SK-N-SH treated with all-trans-retinoic acid at 6 μM for 48 hours (cell line): ENCODE results near the gene PIGC.

ENCODE experiments used
- ATAC-seq: fragments of 200-7000 bp; cut with Tn5 transposase; 3 replicates; pipeline ENCODE4 v1.9.1; 2020; ENCODE audit warnings: mild to moderate bottlenecking, moderate library complexity
- CSDC2 ChIP-seq: fragments of 250-450 bp; sonication (Bioruptor Pico); IDR thresholded peaks from 2 replicates; pipeline ENCODE4 v1.5.0; 2020; ENCODE audit warnings: mild to moderate bottlenecking, moderate library complexity
- ESRRG ChIP-seq: fragments of 250-450 bp; sonication (Bioruptor Pico); IDR thresholded peaks from 2 replicates; pipeline ENCODE4 v1.6.1; 2021; ENCODE audit warnings: mild to moderate bottlenecking
- GLIS3 ChIP-seq: fragments of 250-450 bp; sonication (Bioruptor Pico); IDR thresholded peaks from 2 replicates; pipeline ENCODE4 v1.5.0; 2020; ENCODE audit warnings: mild to moderate bottlenecking, moderate library complexity
- ISL1 ChIP-seq: fragments of 250-450 bp; sonication (Bioruptor Pico); IDR thresholded peaks from 2 replicates; pipeline ENCODE4 v2.1.2; 2022; ENCODE audit warnings: mild to moderate bottlenecking, moderate library complexity
- PPARA ChIP-seq: fragments of 250-450 bp; sonication (Bioruptor Pico); IDR thresholded peaks from 2 replicates; pipeline ENCODE4 v1.5.0; 2020; ENCODE audit warnings: mild to moderate bottlenecking, borderline replicate concordance
- TCF4 ChIP-seq: fragments of 250-450 bp; sonication (Bioruptor Pico); IDR thresholded peaks from 2 replicates; pipeline ENCODE4 v1.8.0; 2021; ENCODE audit warnings: mild to moderate bottlenecking, moderate library complexity, borderline replicate concordance
- TOX ChIP-seq: fragments of 250-450 bp; sonication (Bioruptor Pico); IDR thresholded peaks from 2 replicates; pipeline ENCODE4 v1.8.0; 2021; ENCODE audit warnings: mild to moderate bottlenecking, moderate library complexity, borderline replicate concordance
- ZFP3 ChIP-seq: fragments of 250-450 bp; sonication (Bioruptor Pico); IDR thresholded peaks from 2 replicates; pipeline ENCODE4 v1.5.0; 2020; ENCODE audit warnings: mild to moderate bottlenecking, moderate library complexity
- ZNF70 ChIP-seq: fragments of 450-650 bp; formaldehyde crosslinking; IDR thresholded peaks from 2 replicates; pipeline ENCODE4 v1.5.0; 2020; ENCODE audit warnings: mild to moderate bottlenecking, moderate library complexity
- ZNF8 ChIP-seq: fragments of 450-650 bp; formaldehyde crosslinking; IDR thresholded peaks from 2 replicates; pipeline ENCODE4 v1.5.0; 2020; ENCODE audit warnings: mild to moderate bottlenecking, moderate library complexity
- TF ChIP-seq, protein P1 (sequence below): fragments of 250-450 bp; sonication (Bioruptor Pico); IDR thresholded peaks from 2 replicates; pipeline ENCODE4 v1.8.0; 2020; ENCODE audit warnings: mild to moderate bottlenecking, moderate library complexity, borderline replicate concordance
- TF ChIP-seq, protein P2 (sequence below): fragments of 250-450 bp; sonication (Bioruptor Pico); IDR thresholded peaks from 2 replicates; pipeline ENCODE4 v1.5.1; 2020; ENCODE audit warnings: low read depth, mild to moderate bottlenecking, moderate library complexity
- TF ChIP-seq, protein P3 (sequence below): fragments of 250-450 bp; sonication (Bioruptor Pico); IDR thresholded peaks from 2 replicates; pipeline ENCODE4 v1.8.0; 2021; ENCODE audit warnings: low read depth, mild to moderate bottlenecking, moderate library complexity, borderline replicate concordance
- TF ChIP-seq, protein P4 (sequence below): fragments of 250-450 bp; sonication (Bioruptor Pico); IDR thresholded peaks from 2 replicates; pipeline ENCODE4 v1.5.1; 2021; ENCODE audit warnings: mild to moderate bottlenecking, moderate library complexity
- TF ChIP-seq, protein P5 (sequence below): fragments of 250-450 bp; sonication (Bioruptor Pico); IDR thresholded peaks from 2 replicates; pipeline ENCODE4 v1.5.0; 2020; ENCODE audit warnings: mild to moderate bottlenecking, moderate library complexity

Gene PIGC

DNA sequence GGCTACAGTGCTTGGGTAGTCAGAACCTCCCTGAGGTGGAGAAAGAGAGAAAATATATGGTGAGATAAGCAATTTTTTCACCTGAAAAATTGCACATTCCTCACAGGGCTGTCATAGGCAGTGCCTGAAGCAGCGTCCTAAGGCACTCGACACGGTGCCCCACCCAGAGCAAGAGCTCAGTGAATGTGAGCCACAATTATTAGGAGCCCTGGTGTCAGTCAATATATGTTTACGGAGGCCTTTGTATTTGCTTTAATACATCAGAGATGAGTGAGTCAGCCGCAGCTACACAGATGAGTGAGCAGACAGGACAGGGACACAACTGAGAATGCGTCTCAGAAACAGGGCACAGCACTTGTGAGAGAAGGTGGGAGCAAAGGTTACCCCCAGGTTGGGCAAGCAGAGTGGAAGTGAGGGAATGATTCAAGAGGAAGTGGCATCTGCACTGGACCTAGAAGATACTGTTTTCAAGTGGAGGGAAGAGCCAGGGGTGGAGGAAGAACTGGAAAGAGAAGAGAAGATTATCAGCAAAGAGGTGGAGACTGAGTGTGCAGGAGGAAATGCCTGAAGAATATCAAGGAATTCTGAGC is 5.2 kb upstream of the PIGC start:
- no peak for ATAC-seq
- no peak for TF ChIP-seq GLIS3 (CRISPR knock-in tag)
- TF ChIP-seq, protein P1, sequence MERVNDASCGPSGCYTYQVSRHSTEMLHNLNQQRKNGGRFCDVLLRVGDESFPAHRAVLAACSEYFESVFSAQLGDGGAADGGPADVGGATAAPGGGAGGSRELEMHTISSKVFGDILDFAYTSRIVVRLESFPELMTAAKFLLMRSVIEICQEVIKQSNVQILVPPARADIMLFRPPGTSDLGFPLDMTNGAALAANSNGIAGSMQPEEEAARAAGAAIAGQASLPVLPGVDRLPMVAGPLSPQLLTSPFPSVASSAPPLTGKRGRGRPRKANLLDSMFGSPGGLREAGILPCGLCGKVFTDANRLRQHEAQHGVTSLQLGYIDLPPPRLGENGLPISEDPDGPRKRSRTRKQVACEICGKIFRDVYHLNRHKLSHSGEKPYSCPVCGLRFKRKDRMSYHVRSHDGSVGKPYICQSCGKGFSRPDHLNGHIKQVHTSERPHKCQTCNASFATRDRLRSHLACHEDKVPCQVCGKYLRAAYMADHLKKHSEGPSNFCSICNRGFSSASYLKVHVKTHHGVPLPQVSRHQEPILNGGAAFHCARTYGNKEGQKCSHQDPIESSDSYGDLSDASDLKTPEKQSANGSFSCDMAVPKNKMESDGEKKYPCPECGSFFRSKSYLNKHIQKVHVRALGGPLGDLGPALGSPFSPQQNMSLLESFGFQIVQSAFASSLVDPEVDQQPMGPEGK (CRISPR knock-in tag): no peak
- no peak for TF ChIP-seq ZNF8 (CRISPR knock-in tag)
- no peak for TF ChIP-seq ZFP3
- TF ChIP-seq, protein P2, sequence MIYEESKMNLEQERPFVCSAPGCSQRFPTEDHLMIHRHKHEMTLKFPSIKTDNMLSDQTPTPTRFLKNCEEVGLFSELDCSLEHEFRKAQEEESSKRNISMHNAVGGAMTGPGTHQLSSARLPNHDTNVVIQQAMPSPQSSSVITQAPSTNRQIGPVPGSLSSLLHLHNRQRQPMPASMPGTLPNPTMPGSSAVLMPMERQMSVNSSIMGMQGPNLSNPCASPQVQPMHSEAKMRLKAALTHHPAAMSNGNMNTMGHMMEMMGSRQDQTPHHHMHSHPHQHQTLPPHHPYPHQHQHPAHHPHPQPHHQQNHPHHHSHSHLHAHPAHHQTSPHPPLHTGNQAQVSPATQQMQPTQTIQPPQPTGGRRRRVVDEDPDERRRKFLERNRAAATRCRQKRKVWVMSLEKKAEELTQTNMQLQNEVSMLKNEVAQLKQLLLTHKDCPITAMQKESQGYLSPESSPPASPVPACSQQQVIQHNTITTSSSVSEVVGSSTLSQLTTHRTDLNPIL (CRISPR knock-in tag): no peak
- TF ChIP-seq ZNF70: no peak
- no peak for TF ChIP-seq ESRRG
- TF ChIP-seq CSDC2 (CRISPR knock-in tag): no peak

DNA sequence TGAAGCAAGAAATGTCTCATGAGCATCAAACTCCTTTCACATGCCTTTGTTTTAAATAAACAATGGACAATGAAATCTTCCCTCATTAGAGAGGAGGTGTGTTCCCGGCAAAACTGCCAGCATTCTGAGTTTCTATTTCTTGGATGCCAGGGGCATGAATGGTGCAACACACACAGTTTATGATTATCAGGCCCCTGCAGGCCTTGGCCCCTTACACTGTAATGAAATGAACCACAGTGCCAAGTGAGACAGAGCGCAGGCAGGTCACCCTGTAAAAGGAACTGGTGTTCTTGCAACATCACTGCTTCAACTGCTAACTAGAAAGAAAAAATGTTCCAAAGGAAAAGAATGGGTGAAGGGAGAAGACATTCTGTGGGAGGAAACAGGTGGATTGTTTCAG is 3.8 kb upstream of the PIGC start:
- TF ChIP-seq, protein P3, sequence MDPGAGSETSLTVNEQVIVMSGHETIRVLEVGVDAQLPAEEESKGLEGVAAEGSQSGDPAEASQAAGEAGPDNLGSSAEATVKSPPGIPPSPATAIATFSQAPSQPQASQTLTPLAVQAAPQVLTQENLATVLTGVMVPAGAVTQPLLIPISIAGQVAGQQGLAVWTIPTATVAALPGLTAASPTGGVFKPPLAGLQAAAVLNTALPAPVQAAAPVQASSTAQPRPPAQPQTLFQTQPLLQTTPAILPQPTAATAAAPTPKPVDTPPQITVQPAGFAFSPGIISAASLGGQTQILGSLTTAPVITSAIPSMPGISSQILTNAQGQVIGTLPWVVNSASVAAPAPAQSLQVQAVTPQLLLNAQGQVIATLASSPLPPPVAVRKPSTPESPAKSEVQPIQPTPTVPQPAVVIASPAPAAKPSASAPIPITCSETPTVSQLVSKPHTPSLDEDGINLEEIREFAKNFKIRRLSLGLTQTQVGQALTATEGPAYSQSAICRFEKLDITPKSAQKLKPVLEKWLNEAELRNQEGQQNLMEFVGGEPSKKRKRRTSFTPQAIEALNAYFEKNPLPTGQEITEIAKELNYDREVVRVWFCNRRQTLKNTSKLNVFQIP (CRISPR knock-in tag): no peak
- TF ChIP-seq PPARA (CRISPR knock-in tag): no peak
- TF ChIP-seq ISL1 (CRISPR knock-in tag): no peak
- TF ChIP-seq ZNF8 (CRISPR knock-in tag): no peak
- TF ChIP-seq, all 23 proteins: peak for 0
- no peak for ATAC-seq

DNA sequence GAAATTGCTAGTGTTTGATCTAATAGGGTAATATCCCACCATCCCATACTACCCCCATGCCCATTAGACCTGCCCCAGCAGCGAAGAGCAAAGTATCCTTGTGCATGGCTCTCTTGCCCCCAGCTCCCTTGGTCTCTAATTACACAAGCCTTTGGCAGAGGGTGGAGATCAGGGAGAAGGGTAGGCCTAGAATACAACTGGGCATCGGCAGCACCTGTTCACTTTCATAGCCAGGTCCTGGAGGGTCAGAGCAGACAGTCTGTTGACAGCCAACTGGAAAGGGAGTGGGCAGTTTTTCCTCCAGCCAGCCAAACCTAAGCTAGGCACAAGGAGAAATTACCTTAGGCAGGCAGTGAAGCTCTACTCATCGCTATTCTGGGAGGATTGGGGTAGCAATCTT is 2.7 kb upstream of the PIGC start:
- no peak for ATAC-seq

DNA sequence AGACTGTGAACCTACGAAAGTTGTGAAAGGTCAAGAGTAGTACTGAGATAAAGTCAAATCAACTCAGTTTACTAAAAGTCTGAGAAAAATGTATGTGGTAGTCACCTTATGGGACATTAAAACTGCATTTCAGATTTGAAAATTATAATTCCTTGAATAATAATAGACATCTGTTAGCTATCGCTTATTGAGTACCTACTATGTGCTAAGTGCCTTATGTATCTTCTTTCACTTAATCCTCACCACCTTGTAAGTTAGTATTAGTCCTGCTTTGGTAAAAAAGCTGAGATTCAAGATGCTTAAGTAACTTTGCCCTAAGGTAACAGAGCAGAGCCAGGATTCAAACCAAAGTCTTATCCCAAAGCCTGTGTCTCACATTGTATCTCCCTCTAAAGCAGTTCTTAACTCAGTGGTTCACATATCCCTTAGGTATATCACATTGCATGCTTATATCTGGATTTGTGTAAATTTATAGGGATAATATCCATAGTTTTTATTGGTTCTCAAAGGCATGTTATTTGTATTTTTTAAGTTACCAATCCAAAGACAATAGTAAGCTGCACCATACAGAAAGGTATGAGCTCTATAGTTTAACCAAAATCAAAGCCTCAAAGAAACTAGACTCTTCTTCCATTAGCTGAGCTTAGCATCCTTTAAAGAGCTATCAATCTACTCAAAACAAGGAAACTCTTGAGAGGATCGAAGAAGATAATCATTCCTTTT is 865 bp downstream of the PIGC start:
- no peak for TF ChIP-seq ZNF8 (CRISPR knock-in tag)
- TF ChIP-seq, protein P3 (CRISPR knock-in tag): no peak
- no peak for TF ChIP-seq ZFP3
- peak; percentile 4 for ATAC-seq

More for the DNA sequence above, 2.7 kb upstream of the PIGC start:
- no peak for TF ChIP-seq ESRRG

DNA sequence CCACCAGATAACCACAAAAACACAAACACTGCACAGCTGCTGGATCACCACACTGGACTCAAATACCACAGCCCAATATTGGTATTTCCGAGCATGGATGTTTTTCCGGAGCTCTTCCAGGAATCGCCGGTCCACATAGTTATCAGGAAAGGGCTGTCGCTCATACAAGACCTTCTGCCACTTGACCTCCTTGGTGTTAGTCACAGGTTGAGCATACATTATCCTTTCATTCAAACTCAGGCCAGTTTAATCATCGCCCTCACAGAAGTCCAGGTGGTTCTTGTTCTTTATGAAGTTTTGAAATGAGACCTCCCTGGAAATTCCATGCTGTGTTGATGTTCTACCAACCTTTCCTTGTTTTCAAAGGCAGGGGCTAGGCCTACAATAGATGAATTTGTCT is 1.5 kb downstream of the PIGC start:
- no peak for ATAC-seq
- TF ChIP-seq ZFP3 (no peak), TCF4 (CRISPR knock-in tag) (no peak), TOX (CRISPR knock-in tag) (no peak)
- TF ChIP-seq, protein P2 (CRISPR knock-in tag): no peak
- TF ChIP-seq, protein P4, sequence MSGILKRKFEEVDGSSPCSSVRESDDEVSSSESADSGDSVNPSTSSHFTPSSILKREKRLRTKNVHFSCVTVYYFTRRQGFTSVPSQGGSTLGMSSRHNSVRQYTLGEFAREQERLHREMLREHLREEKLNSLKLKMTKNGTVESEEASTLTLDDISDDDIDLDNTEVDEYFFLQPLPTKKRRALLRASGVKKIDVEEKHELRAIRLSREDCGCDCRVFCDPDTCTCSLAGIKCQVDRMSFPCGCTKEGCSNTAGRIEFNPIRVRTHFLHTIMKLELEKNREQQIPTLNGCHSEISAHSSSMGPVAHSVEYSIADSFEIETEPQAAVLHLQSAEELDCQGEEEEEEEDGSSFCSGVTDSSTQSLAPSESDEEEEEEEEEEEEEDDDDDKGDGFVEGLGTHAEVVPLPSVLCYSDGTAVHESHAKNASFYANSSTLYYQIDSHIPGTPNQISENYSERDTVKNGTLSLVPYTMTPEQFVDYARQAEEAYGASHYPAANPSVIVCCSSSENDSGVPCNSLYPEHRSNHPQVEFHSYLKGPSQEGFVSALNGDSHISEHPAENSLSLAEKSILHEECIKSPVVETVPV (CRISPR knock-in tag): no peak
- TF ChIP-seq, protein P5, sequence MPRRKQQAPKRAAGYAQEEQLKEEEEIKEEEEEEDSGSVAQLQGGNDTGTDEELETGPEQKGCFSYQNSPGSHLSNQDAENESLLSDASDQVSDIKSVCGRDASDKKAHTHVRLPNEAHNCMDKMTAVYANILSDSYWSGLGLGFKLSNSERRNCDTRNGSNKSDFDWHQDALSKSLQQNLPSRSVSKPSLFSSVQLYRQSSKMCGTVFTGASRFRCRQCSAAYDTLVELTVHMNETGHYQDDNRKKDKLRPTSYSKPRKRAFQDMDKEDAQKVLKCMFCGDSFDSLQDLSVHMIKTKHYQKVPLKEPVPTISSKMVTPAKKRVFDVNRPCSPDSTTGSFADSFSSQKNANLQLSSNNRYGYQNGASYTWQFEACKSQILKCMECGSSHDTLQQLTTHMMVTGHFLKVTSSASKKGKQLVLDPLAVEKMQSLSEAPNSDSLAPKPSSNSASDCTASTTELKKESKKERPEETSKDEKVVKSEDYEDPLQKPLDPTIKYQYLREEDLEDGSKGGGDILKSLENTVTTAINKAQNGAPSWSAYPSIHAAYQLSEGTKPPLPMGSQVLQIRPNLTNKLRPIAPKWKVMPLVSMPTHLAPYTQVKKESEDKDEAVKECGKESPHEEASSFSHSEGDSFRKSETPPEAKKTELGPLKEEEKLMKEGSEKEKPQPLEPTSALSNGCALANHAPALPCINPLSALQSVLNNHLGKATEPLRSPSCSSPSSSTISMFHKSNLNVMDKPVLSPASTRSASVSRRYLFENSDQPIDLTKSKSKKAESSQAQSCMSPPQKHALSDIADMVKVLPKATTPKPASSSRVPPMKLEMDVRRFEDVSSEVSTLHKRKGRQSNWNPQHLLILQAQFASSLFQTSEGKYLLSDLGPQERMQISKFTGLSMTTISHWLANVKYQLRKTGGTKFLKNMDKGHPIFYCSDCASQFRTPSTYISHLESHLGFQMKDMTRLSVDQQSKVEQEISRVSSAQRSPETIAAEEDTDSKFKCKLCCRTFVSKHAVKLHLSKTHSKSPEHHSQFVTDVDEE (CRISPR knock-in tag): no peak
- TF ChIP-seq, protein P1 (CRISPR knock-in tag): no peak
- TF ChIP-seq, protein P3 (CRISPR knock-in tag): no peak
